Activated effector memory CD4-positive, alpha-beta T cell treated with anti-CD3 and anti-CD28 coated beads, Interleukin-2, amount 50 U/mL, for 16 hours (primary cell): ENCODE results near the gene PLEKHA7.
"Not testable (repeated sequence)": the region's sequence is repeated elsewhere in the genome, so short reads cannot be mapped to it uniquely, and the experiment has no call there.

Source experiments
- DNase-seq: peaks from one replicate; pipeline ENCODE4 v3.0.0-alpha.2; 2020

Gene PLEKHA7

GRCh38 chr11:16904761-16905160 is 109.5 kb downstream of the PLEKHA7 start:
- DNase-seq = not testable (repeated sequence)

GRCh38 chr11:16902781-16903378 is 111.3 kb downstream of the PLEKHA7 start:
- no peak for DNase-seq

DNA sequence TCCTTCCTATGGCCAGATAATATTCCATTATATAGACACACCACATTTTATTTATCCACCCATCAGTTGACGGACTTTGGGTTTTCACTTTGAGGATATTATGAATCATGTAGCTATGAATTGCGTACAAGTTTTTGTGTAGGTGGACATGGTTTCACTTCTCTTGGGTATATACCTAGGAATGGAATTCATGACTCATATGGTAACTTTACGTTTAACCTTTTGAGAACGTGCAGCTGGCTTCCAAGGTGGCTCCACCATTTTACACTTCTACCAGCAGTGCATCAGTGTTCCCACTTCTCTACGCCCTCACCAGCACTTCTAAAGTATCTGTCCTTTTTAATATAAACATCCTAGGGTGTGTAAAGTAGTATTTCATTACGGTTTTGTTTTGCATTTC is 112.0 kb downstream of the PLEKHA7 start:
- DNase-seq = no peak

GRCh38 chr11:16900491-16900890 is 113.7 kb downstream of the PLEKHA7 start:
- no peak for DNase-seq

DNA sequence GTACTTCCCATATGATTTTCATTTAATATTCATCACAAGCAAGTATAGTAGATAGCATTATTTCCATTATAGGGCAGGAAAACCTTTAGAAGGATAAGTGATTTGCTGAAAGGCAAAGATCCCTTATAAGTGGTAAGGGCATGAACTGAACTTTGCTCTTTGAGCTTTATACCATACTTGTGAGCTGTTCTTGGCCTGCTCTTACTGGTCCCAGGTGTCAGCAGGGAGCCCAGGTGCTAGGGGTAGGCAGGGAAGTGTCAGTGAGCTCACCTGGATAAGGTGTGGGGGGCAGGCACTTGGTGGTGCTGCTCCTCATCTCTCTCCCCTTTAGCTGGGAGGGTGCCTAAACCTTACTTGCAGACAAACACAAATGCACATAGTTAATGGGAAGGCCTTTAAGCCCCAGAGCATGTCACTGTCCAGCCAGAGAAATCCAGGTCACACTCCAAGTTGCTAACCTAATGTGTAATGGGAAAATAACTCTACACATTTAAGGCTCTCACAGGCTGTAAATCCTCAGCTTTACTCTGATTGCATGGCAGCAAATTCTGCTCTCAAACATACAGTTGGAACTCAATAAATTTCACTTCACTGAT is 114.4 kb downstream of the PLEKHA7 start:
- no peak for DNase-seq

- DNase-seq = no peak
These were observed 115.8 kb downstream of the PLEKHA7 start for GRCh38 chr11:16898274-16898985.

DNA sequence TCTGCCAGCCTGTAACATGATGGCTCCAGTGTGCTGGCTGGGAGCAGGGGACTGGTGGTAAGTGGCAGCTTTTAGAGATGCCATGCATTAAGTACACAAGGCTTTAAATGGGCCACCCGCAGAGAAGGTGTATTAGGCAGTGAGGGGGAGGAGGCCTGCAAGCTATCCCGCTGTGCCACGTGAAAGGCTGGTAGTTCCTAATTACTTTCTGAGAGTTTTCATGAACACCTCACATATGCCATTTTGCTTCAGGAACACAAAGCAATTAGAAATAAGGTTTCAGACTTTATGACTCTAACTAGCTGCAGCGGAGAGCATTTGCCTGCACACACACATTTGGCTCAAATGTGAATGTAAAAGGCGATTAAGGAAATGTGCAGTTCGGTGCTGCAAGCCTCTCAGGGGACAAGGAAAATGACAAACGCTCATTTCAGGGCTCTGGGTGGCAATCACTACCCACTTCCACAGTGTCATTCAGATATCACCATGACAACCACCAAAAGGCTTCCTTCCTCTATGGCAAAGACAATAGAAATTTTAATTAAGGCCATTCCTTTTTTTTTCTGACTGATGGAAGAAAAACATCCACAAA is 116.6 kb downstream of the PLEKHA7 start:
- DNase-seq = no peak

GRCh38 chr11:16896729-16897469 is 117.3 kb downstream of the PLEKHA7 start:
- DNase-seq = no peak

GRCh38 chr11:16895306-16895705 is 118.9 kb downstream of the PLEKHA7 start:
- DNase-seq = no peak

DNA sequence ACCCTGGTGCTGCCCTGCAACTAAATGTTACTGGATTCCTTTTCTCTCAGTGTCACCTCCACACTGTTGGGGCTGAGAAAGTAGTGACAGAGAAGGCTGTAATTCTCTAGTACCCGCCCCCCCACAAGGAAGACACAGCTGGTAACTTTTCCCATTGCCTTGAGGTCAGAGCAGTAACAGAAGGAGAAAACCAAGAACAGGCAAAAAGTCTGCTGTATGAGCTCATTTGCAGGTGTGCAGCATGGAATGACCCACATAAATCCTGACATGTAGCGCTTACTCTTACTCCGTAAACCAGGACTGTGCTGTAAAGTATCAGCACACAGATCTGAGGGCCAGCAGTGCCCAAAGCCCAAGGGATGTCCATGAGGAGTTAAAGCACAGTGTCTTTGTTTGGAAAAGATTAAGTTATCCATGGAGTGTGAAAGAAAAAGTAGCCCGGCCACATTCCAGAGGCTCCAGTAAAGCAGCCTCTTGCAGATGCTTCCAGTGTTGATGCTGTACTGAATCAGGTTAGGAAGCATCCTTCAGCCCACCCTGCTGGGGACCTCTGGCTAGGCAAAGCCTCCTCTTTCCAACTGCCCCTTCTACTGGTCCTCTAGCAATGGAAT is 120.7 kb downstream of the PLEKHA7 start:
- DNase-seq = no peak

GRCh38 chr11:16891964-16892363 is 122.2 kb downstream of the PLEKHA7 start:
- no peak for DNase-seq

- no peak for DNase-seq
These were observed 123.0 kb downstream of the PLEKHA7 start for GRCh38 chr11:16891165-16891564.

DNA sequence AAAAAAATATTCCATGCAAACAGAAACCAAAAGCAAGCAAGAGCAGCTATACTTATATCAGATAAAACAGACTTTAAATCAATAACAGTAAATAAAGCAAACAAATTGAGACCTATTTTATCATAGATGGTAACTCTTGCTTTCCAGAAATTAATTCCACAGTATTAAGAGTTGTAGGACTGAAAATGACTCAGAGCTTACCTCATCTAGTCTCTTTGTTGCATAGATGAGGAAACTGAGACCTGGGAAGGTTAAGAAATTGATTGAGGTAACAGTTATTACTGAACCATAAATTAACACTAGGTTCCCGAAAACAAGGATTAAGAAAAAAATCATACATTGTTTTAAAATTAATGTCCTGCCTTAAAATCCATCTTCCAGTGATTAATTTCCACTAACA is 123.8 kb downstream of the PLEKHA7 start:
- DNase-seq = no peak

GRCh38 chr11:16889905-16890304 is 124.3 kb downstream of the PLEKHA7 start:
- DNase-seq = no peak

DNA sequence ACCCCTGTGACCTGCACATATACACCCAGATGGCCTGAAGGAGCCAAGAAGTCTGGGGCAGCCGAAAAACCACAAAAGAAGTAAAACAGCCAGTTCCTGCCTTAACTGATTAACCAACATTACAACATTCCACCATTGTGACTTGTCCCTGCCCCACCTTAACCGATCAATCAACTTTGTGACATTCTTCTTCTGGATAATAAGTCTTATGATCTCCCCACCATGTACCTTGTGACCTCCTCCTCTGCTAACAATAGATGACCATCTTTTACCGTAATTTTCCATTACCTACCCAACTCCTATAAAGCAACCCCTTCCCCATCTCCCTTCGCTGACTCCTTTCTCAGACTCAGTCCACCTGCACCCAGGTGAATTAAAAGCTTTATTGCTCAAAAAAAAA is 125.2 kb downstream of the PLEKHA7 start:
- not testable (repeated sequence) for DNase-seq

GRCh38 chr11:16887887-16888286 is 126.3 kb downstream of the PLEKHA7 start:
- not testable (repeated sequence) for DNase-seq

GRCh38 chr11:16883174-16883573 is 131.0 kb downstream of the PLEKHA7 start:
- no peak for DNase-seq

GRCh38 chr11:16881766-16882165 is 132.4 kb downstream of the PLEKHA7 start:
- DNase-seq = no peak

DNA sequence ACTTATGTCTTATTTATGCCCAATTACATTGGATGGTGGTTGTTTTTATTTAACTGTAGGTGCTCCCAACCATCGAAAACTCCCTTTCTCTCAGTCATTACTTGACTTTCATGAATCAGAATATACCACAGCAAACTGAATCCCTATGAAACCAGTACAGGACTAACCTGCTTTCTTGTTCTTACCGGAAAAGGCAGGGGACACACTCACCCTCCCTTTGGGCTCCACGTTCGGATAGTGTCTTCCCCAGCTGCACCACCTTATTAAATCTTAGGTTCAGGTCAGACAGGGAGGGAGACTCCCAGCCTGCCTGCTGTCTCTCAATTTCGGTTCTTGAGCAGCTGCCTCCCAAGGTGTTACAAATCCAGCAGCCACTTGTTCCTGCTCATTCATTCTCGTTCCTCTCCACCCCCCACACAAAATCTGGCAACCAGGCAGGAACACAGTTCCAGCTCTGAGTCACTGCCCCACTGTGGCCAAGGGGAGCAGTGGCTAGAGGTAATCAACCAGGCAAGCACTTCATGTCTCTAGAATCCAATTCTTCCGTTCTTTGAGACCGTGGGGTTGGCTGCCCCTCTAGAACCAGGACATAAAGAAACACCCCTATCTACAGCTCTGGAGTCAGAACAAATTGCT is 133.0 kb downstream of the PLEKHA7 start:
- DNase-seq = no peak

GRCh38 chr11:16880184-16880801 is 133.9 kb downstream of the PLEKHA7 start:
- DNase-seq = no peak

DNA sequence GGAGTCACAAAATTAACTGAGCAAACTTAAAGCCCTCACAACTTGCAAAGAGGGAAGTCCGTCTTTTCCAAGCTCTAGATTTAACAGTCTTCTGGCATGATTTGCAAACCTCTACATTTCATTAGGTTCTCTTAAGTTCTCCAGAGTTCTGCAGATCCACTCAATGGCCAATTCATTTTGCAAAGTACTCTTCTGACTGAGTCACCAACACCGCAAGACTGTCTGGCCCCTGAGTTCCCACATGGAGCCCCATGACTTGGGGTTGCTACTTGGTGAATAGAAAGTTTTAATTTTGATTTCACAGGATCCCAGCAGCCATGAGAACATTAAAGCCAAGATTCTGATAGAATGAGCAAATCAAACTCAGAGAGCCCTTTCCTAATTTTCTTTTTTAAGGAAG is 134.5 kb downstream of the PLEKHA7 start:
- no peak for DNase-seq

- DNase-seq = no peak
These were observed 137.4 kb downstream of the PLEKHA7 start for GRCh38 chr11:16876837-16877236.
